Cardiac muscle cell (in vitro differentiated cells and primary cell): ENCODE data around the gene CRACR2B. TPM values are rescaled to one million over a fixed set of nuclear protein-coding genes. Genes with fewer than 3 reads are reported as not detected.
A peak's percentile ranks its signal among the peaks of the same experiment; 100 is the strongest.

Experiments
- DNase-seq, 2 donors: peaks; one replicate each; pipeline versions ENCODE4 v3.0.0 to v3.0.0-alpha.2; 2010 to 2017; ENCODE audit warnings: low read depth in 1 of 2, low spot score in 1 of 2
- H3K27ac ChIP-seq: fragments of 200-600 bp; sonication (generic); 2 replicates; pipeline ENCODE4 v1.5.1; 2016
- H3K27me3 ChIP-seq: fragments of 200-600 bp; sonication (generic); 2 replicates; pipeline ENCODE4 v1.6.0; 2016; ENCODE audit warnings: control low read depth
- H3K36me3 ChIP-seq: fragments of 200-600 bp; sonication (generic); 2 replicates; pipeline ENCODE4 v1.5.1; 2016; ENCODE audit warnings: control low read depth
- H3K4me1 ChIP-seq: fragments of 200-600 bp; sonication (generic); 2 replicates; pipeline ENCODE4 v1.8.1; 2017; ENCODE audit warnings: low read depth, mild to moderate bottlenecking, mixed run types
- H3K4me3 ChIP-seq: fragments of 200-600 bp; sonication (generic); 2 replicates; pipeline ENCODE4 v1.5.1; 2016; ENCODE audit warnings: mild to moderate bottlenecking
- H3K9me3 ChIP-seq: fragments of 200-600 bp; sonication (generic); 2 replicates; pipeline ENCODE4 v1.5.1; 2017; ENCODE audit warnings: low read depth, mild to moderate bottlenecking, control low read depth
- CTCF ChIP-seq: IDR thresholded peaks from 2 replicates; pipeline ENCODE4 v1.5.1; 2012; ENCODE audit warnings: low read depth, mild to moderate bottlenecking, low read length
- polyA plus RNA-seq: library from polyadenylated mRNA; unstranded; fragments of >200 nt; fragmentation: Nextera tagmentation; extraction: Ambion mirVana; gene quantifications from 2 replicates; pipeline ENCODE4 v1.2.1, GENCODE V29; 2016
- total RNA-seq: library from RNA; depleted of rRNA; stranded (reverse); fragments of >200 nt; gene quantifications from 2 replicates; pipeline ENCODE4 v1.2.3, GENCODE V29; 2016

CRACR2B gene
- total and polyA plus RNA-seq, 2 experiments from 2014 or later: 84.5 to 91.0 TPM

DNA sequence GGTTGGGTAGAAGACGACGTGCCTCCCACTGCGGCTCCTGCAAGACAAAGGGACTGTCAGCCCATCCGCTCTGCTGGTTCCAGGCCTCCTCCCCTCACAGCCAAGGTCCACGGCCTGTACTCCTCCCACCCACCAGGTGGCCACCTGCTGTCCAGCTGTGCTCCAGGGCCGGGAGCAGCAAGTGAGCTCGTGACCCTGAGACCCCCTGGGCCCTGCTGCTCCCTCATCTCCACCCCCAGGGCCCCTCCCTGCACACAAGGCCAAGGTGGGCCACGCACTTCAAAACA, 42.4 kb downstream of the CRACR2B start:
- Histone ChIP-seq H3K27me3 (no peaks in the 10 kb centered on the region), H3K27ac (no peak overlapping the region), H3K4me1 (no peaks in the 10 kb centered on the region), H3K4me3 (no peak overlapping the region), H3K9me3 (no peaks in the 10 kb centered on the region), H3K36me3 (peaks cover 3% of the 10 kb centered on the region)
- TF ChIP-seq CTCF: peak; percentile 17
- DNase-seq: no peak

DNA sequence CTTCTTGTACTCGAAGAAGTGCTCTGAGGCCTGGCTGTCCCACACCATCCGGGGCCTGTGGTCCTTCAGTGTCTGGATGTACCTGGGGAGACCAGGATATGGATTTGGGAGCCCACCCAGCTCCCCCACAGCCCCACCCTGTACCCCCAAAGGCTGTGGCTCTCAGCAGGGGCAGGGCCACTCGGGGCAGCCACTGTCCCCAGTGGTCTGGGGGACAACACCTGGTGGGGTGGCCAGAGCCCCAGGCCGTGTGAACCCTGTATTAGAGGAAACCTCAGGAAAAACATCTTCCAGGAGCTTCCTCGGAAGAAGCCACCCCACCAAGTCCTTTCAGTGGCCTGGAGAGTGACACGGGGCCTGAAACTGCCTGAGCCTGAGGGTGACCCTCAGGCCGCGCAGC, 42.7 kb downstream of the CRACR2B start:
- no peak overlapping the region for H3K4me3 ChIP-seq
- peaks cover 3% of the 10 kb centered on the region for H3K36me3 ChIP-seq
- H3K4me1 ChIP-seq: no peaks in the 10 kb centered on the region
- H3K9me3 ChIP-seq: no peaks in the 10 kb centered on the region
- TF ChIP-seq CTCF: no peak
- H3K27ac ChIP-seq: no peak overlapping the region
- no peak for DNase-seq
- H3K27me3 ChIP-seq: no peaks in the 10 kb centered on the region

DNA sequence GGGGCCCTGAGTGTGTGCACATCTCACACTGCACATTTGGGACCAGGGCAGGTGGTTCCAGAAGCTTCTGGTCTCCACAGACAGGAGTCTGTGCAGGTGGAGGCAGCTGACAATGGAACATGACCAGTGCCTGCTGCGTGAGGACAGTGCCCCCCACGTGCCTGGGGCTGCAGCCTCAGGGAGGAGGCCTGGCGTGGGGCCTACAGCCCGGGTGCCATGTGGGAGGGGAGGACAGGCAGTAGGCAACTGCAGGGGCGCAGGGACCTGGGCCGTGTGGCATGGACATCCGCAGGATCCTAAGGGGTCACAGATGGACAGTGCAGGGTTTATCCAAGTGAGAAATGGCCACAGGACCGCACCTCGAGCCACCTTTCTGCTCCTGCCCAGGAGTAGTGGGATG, 43.8 kb downstream of the CRACR2B start:
- Histone ChIP-seq H3K27ac (no peak overlapping the region), H3K4me1 (no peaks in the 10 kb centered on the region), H3K4me3 (no peak overlapping the region), H3K27me3 (no peaks in the 10 kb centered on the region), H3K36me3 (peaks cover 3% of the 10 kb centered on the region), H3K9me3 (no peaks in the 10 kb centered on the region)
- no peak for DNase-seq
- no peak for TF ChIP-seq CTCF

DNA sequence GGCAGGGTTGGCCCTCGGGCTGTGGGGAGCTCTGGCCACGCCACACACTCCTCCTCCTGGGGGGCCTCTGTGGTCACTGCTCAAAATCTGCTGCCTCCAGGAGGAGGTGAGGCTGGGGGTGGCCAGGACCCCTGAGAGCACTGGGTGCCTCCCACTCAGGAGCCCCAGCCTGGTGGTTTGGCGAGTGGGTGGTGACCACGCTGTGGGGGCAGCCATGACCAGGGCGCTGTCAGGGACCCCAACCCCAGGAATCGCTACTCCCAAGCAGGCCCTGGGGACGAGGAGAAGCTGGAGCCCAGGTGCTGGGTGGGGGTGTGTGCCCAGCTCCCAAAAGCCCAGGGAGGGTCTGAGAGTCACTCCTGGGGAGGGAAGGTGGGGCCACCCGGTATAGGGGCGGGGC, 45.1 kb downstream of the CRACR2B start:
- Histone ChIP-seq H3K36me3 (no peaks in the 10 kb centered on the region), H3K27me3 (no peaks in the 10 kb centered on the region), H3K9me3 (no peaks in the 10 kb centered on the region), H3K4me1 (no peaks in the 10 kb centered on the region), H3K4me3 (no peak overlapping the region), H3K27ac (no peak overlapping the region)
- DNase-seq: no peak
- no peak for TF ChIP-seq CTCF

DNA sequence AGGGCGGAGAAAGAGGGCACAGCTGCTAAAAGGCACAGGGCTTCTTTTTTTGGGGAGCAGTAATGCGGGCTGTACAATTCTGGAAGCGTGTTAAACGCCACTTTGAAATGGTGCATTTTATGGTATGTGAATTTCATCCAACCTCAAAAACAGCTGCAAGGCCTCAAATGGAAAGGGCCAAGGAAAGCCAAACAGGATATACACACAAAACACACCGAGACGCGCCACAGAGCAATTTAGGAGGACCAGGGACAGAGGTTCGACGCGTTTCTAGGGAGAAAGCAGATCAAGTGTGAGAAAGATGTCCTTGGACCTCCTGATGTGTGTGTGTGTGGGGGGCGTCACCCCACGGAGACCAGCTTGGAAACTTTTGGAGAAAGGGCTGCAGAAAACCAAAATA, 46.0 kb downstream of the CRACR2B start:
- Histone ChIP-seq H3K4me3 (no peak overlapping the region), H3K4me1 (no peaks in the 10 kb centered on the region), H3K27ac (no peak overlapping the region)

More for the DNA sequence above, 46.0 kb downstream of the CRACR2B start:
- no peak for TF ChIP-seq CTCF
- peak in 1 of 2 donors; percentile 48 for DNase-seq
- no peaks in the 10 kb centered on the region for H3K36me3 ChIP-seq
- H3K27me3 ChIP-seq: no peaks in the 10 kb centered on the region
- H3K9me3 ChIP-seq: no peaks in the 10 kb centered on the region
